ENCODE results near the gene ARAP3. TPM values are rescaled to one million over a fixed set of nuclear protein-coding genes. Genes with fewer than 3 reads are reported as not detected.

The ARAP3 gene
- polyA plus RNA-seq, 1 donor: 13.0 TPM

- DNase-seq (ENCODE audit: low read depth): no peak
These were observed 34.8 kb downstream of the ARAP3 start for GRCh38 chr5:141647242-141647641.

- DNase-seq (ENCODE audit: low read depth): no peak
These were observed 36.0 kb downstream of the ARAP3 start for GRCh38 chr5:141646026-141646425.

GRCh38 chr5:141641634-141642267, 40.3 kb downstream of the ARAP3 start:
- no peak for DNase-seq (ENCODE audit: low read depth)

DNA sequence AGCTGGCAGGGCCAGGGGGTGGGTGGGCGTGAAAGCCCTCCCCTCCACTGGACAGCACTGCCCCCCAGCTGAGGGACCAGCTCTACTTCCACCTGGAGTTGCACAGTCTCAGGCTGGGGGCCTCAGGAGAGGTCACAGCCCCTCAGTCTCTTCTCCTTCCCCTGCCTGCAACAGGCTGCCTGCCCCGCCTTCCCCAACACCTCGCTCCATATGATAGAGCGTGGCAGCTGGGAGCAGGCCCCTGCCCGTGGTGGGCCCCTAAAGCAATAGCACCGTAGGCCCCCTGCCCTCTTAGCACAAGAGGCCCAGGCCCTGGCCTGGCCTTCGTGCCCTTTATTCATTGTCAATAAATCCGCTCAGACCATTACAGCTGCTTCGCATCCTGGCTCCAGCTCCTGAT, 41.3 kb downstream of the ARAP3 start:
- DNase-seq (ENCODE audit: low read depth): no peak

GRCh38 chr5:141640051-141640415, 42.0 kb downstream of the ARAP3 start:
- no peak for DNase-seq (ENCODE audit: low read depth)

GRCh38 chr5:141639357-141640050, 42.5 kb downstream of the ARAP3 start:
- no peak for DNase-seq (ENCODE audit: low read depth)

DNA sequence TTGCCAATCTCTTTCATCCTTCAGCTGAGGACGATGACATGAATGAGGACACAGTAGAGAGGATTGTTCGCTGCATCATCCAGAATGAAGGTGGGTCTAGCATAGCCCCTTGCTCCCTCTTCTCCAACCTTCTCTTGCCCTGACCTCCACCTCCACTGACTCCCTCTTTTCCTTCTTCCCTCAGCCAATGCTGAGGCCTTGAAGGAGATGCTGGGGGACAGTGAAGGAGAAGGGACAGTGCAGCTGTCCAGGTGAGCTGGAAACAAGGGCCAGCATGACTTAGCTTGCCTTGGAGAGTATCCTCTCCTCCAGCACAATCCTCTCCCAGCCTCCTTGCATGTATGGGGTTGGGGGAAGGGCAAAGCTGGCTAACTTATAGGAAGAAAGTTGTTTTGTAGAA, 43.3 kb downstream of the ARAP3 start:
- no peak for DNase-seq (ENCODE audit: low read depth)

DNA sequence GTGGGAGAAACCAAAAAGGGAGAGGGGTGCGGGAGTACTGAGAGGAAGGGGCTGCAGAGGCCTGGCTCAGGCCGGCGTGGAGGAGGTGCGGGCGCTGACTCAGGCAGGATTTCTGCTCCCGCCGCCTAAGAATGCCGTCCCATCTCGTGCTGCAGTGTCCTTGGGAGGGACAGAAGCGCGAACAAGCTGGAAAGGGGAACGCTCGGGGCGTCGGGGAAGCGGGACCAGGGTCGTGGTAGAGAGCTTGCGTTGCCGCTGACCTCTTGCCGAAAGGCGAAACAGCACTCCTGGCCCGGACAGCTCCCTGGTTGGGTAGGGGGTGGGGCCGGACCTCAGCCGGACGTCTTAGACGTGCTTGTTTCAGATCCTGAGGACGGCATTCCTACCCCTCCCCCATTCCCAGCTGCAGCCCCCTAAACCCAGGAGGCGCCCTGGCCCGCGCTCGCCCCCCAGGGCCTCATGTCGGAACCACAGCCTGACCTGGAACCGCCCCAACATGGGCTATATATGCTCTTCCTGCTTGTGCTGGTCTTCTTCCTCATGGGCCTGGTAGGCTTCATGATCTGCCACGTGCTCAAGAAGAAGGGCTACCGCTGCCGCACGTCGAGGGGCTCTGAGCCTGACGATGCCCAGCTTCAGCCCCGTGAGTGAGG, 44.1 kb downstream of the ARAP3 start:
- no peak for DNase-seq (ENCODE audit: low read depth)

- no peak for DNase-seq (ENCODE audit: low read depth)
These were observed 44.8 kb downstream of the ARAP3 start for GRCh38 chr5:141637123-141637766.

DNA sequence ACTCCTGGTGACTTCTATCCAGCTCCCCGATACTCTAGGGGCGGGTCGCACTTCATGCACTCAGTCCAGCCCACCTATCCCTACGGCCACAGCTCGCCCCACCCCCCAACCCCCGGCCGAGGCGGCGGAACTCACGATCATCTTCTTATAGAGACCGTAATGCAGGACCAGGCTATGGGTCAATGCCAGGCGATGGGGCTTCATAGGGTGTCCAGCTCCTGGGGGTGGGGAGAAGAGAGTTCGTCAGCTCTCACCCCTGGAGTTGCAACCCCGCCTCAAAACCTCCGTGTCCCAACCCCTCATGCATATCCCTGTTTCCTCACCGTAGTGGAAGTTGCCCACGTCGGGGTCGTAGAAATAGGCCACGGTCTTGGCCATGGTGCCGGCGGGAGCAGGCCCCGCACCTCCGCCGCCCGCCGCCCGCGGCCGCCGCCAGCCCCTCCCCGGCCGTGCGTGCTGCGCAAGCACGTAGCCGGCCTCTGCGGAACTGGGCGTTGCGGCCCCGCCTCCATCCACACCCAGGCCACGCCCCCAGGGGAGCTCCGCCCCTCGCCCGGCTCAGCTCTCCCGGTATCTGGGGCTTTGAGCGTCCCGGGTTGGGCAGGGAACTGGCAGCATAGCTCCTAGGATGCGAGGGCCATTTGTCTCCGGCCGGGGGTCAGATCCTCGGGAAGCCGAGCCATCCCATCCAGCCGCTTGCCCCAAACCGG, 45.5 kb downstream of the ARAP3 start, which contains the start of the genes HDAC3 and RELL2:
HDAC3 (minus strand) TSS at position 437 of the 710 bp plus-strand sequence; CDS start at position 378, 59 bp downstream.
RELL2 (plus strand) TSS at position 585 of the 710 bp plus-strand sequence. CDS start 1,229 bp downstream, outside the sequence.
- DNase-seq (ENCODE audit: low read depth): no peak

DNA sequence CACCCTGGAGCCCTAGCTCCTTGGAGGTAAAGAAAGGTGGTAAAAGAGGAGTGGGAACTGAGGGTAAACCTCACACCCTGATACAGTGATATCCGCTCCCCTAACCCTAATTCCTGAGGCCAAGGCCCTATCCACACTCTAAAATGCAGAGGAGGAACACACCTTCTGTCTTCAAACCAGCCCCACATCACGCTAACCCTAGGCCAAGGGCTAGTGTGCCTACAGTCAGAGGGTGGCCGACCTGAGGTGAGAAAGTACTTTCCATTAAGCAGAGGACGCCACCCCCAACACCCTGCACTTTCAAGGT, 46.0 kb downstream of the ARAP3 start:
- DNase-seq (ENCODE audit: low read depth): no peak

- DNase-seq (ENCODE audit: low read depth): no peak
These were observed 46.4 kb downstream of the ARAP3 start for GRCh38 chr5:141635646-141636045.

DNA sequence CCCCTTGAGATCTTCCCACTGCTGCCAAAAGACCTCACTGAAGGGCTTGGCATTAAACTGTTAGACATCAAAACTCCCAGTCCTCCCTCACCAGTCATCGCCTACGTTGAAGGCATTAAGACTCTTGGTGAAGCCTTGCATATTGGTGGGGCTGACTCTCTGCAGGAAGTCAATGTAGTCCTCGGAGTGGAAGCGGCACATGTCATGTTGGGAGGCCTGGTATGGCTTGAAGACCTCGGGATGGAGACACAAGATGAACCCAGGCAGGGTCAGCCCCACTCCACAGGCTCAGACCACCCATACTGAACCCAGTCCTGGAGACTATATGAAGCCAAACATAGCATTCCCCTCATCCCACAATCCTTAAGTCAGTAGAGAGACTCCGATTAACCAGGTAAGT, 47.3 kb downstream of the ARAP3 start:
- no peak for DNase-seq (ENCODE audit: low read depth)

GRCh38 chr5:141633871-141634561, 48.0 kb downstream of the ARAP3 start:
- no peak for DNase-seq (ENCODE audit: low read depth)

- no peak for DNase-seq (ENCODE audit: low read depth)
These were observed 49.4 kb downstream of the ARAP3 start for GRCh38 chr5:141632650-141633049.

DNA sequence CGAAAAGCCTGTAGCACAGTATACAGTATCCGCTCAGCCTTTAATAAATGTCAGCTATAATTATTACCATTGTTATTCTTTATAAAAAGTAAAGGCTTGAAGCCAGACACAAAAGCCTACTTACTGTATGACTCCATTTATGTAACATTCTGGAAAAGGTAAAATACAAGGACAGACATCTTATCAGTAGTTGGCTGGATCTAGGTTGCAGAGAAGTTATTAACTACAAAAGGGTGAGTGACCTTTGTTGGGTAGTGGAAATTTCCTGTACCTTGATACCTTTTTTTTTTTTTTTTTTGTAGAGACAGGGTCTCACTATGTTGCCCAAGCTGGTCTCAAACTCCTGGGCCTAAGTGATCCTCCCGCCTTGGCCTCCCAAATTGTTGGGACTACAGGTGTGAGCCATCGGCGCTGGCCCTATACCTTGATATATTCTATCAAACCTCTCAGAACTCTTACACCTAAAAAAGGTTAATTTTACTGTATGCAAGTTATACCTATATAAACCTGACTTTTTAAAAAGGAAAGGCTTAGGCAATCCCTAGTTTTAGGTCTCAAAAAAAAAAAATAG, 51.4 kb downstream of the ARAP3 start:
- DNase-seq (ENCODE audit: low read depth): no peak

DNA sequence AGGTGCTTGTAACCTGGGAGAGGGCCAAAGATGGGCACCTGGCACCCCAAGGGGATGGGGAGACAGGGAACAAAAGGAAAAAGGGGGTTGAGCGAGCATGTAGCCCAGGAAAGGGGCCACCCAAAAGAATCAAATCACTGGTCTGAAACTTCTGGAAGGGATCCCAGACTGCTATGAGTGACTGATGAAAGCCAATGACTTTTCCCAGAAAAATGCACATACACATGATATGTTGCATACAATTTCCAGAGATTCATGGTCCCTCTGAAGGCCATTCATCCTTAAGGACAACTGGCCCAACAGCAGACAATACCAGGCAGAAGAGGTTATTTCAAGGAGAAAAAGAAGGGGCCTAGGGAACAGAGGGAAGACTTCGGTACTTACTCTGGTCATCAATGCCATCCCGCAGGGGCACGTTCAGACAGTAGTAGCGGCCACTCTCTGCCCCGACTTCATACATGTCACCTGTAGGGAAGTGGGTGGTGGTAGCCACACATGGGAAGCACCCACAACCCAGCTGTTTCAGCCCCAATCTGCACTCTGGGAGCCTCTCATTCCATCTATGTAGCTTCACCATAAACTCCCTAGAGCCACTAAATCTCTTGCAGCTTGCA, 53.7 kb downstream of the ARAP3 start:
- no peak for DNase-seq (ENCODE audit: low read depth)

DNA sequence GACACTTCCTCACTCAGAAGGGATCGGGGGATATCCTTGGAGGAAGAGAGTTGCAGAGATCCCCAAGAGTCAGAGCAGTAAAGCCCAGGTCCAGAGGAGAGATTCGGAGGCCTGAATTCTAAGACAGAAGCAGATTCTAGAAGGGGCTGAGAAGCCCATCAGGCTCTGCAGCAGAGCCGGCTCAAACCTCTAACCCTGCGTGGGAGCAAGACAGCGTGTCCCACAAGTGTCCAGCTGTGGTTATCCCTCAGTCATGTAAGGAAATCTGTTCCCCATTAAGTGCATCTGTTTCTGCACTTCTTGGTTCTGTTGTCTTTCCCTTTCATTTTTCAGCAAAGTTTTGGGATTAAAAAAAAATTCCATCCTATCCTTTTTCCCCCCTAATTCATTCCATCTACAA, 58.4 kb downstream of the ARAP3 start:
- no peak for DNase-seq (ENCODE audit: low read depth)

DNA sequence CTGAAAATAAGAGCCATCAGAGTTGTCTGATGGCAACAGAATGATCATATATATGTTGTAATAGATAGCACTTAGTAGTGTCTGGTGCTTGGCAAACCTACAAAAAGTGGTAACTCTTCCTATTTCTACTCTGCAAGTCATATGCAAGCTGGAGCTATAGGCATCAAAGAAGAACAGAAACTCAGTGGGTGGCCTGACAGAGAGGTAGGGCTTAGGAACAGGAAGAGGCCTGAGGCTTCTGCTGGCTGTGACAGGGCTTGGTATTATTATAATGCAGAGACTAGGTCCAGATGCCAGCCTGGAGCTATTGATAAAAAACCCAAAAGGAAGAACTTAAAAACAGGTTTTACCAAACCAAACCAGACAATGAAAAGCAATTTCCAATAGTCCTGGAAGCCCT, 58.8 kb downstream of the ARAP3 start:
- no peak for DNase-seq (ENCODE audit: low read depth)

- peak; percentile 77 for DNase-seq (ENCODE audit: low read depth)
These were observed 63.1 kb downstream of the ARAP3 start, which contains the start of gene DIAPH1 for GRCh38 chr5:141618804-141619554. Gene DIAPH1, minus strand, starts transcription at chr5:141619000. Its CDS starts 86 bp downstream, at chr5:141618914.
